Smooth muscle cell (in vitro differentiated cells): ENCODE results near the gene WRNIP1. TPM values are rescaled to one million over a fixed set of nuclear protein-coding genes. Genes with fewer than 3 reads are reported as not detected.

Experiments
- DNase-seq: peaks from one replicate; lab custom pipeline; 2025; ENCODE audit not compliant: unreplicated experiment; lab: John Stamatoyannopoulos, UW
- H2AFZ ChIP-seq: fragments of 200-600 bp; sonication (generic); 2 replicates; pipeline ENCODE4 v1.6.0; 2016; ENCODE audit warnings: antibody characterized with exemption, low read depth, mild to moderate bottlenecking
- H3F3A ChIP-seq: fragments of 200-600 bp; sonication (generic); 2 replicates; pipeline ENCODE4 v1.6.0; 2017; ENCODE audit warnings: antibody characterized with exemption, low read depth
- H3K27ac ChIP-seq: fragments of 200-600 bp; sonication (generic); 2 replicates; pipeline ENCODE4 v1.5.1; 2016; ENCODE audit warnings: low read depth, mild to moderate bottlenecking
- H3K27me3 ChIP-seq: fragments of 200-600 bp; sonication (generic); 2 replicates; pipeline ENCODE4 v1.6.1; 2016; ENCODE audit warnings: low read depth, mild to moderate bottlenecking
- H3K36me3 ChIP-seq: fragments of 200-600 bp; sonication (generic); 2 replicates; pipeline ENCODE4 v1.5.1; 2016; ENCODE audit warnings: low read depth
- H3K4me1 ChIP-seq: fragments of 200-600 bp; sonication (generic); 2 replicates; pipeline ENCODE4 v1.5.1; 2016; ENCODE audit warnings: low read depth
- H3K4me2 ChIP-seq: fragments of 200-600 bp; sonication (generic); 2 replicates; pipeline ENCODE4 v1.6.0; 2016; ENCODE audit warnings: mild to moderate bottlenecking
- H3K4me3 ChIP-seq: fragments of 200-600 bp; sonication (generic); 2 replicates; pipeline ENCODE4 v1.5.1; 2016; ENCODE audit warnings: mild to moderate bottlenecking
- H3K79me2 ChIP-seq: fragments of 200-600 bp; sonication (generic); 2 replicates; pipeline ENCODE4 v1.6.0; 2016; ENCODE audit warnings: low read depth, mild to moderate bottlenecking
- H3K9ac ChIP-seq: fragments of 200-600 bp; sonication (generic); 2 replicates; pipeline ENCODE4 v1.6.0; 2016; ENCODE audit warnings: low read depth
- H3K9me3 ChIP-seq: fragments of 200-600 bp; sonication (generic); replicated peaks from 2 replicates; pipeline ENCODE4 v1.5.1; 2016; ENCODE audit warnings: low read depth
- H4K20me1 ChIP-seq: fragments of 200-600 bp; sonication (generic); 2 replicates; pipeline ENCODE4 v1.6.0; 2016; ENCODE audit warnings: low read depth
- WGBS: methylation state at CpG from one replicate; pipeline ENCODE4 v1.1.7; 2016; ENCODE audit warnings: low lambda C conversion rate; 5-methylcytosine and 5-hydroxymethylcytosine counted together
- polyA plus RNA-seq: library from polyadenylated mRNA; unstranded; fragments of >200 nt; fragmentation: Nextera tagmentation; extraction: Ambion mirVana; gene quantifications from 2 replicates; pipeline ENCODE4 v1.2.1, GENCODE V29; 2016
- total RNA-seq: library from RNA; depleted of rRNA; stranded (reverse); fragments of >200 nt; gene quantifications from 2 replicates; pipeline ENCODE4 v1.2.3, GENCODE V29; 2014
- TF ChIP-seq, protein P1 (sequence below): fragments of 200-600 bp; sonication (generic); IDR thresholded peaks from 2 replicates; pipeline ENCODE4 v1.5.1; 2017; ENCODE audit warnings: borderline replicate concordance, mild to moderate bottlenecking, antibody characterized with exemption; ENCODE audit not compliant: insufficient read depth, poor library complexity, severe bottlenecking

WRNIP1 gene
- total and polyA plus RNA-seq, 2 experiments from 2014 or later: 20.0 to 29.6 TPM

DNA sequence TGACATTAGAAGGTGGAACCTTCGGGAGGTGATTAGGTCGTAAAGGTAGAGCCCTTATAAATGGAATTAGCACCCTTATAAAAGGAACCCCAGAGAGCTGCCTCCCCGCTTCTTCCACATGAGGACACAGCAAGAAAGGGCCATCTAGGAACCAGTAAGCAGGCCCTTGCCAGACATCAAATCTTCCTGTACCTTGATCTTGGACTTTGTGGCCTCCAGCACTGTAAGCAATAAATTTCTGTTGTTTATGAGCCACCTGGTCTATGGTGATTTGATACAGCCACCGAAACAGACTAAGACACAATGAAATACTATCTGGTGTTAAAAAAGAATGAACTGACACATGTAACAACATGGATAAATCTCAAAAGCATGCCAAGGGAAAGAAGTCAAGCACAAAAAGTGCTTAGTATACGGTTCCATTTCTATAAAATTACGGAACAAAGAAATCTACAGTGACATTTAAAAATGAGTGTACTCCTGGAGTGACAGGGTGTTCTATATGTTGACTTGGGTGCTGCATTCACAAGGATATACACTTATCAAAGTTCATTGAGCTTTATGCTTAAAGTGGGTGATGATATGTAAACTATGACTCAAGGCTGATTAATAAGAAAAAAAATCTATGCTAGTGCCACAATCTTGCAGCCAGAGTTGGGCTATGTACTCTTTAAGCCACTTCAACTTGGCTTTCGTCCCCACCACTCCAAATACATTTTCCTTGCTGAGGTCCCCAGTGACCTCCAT, 58.1 kb downstream of the WRNIP1 start:
- Histone ChIP-seq H3F3A (no peaks in the 10 kb centered on the region), H2AFZ (no peak overlapping the region), H3K27ac (no peak overlapping the region), H3K27me3 (no peaks in the 10 kb centered on the region), H4K20me1 (no peaks in the 10 kb centered on the region), H3K4me3 (no peak overlapping the region), H3K9me3 (no peaks in the 10 kb centered on the region), H3K4me2 (no peak overlapping the region), H3K79me2 (no peaks in the 10 kb centered on the region), H3K9ac (no peak overlapping the region), H3K4me1 (no peaks in the 10 kb centered on the region), H3K36me3 (no peaks in the 10 kb centered on the region)
- WGBS: 94% methylated on average over 7 of the region's 7 CpGs
- DNase-seq: no peak
- TF ChIP-seq, protein P1, sequence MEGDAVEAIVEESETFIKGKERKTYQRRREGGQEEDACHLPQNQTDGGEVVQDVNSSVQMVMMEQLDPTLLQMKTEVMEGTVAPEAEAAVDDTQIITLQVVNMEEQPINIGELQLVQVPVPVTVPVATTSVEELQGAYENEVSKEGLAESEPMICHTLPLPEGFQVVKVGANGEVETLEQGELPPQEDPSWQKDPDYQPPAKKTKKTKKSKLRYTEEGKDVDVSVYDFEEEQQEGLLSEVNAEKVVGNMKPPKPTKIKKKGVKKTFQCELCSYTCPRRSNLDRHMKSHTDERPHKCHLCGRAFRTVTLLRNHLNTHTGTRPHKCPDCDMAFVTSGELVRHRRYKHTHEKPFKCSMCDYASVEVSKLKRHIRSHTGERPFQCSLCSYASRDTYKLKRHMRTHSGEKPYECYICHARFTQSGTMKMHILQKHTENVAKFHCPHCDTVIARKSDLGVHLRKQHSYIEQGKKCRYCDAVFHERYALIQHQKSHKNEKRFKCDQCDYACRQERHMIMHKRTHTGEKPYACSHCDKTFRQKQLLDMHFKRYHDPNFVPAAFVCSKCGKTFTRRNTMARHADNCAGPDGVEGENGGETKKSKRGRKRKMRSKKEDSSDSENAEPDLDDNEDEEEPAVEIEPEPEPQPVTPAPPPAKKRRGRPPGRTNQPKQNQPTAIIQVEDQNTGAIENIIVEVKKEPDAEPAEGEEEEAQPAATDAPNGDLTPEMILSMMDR: no peak

- no peak for DNase-seq
- H3F3A ChIP-seq: no peaks in the 10 kb centered on the region
- no peak overlapping the region for H2AFZ ChIP-seq
- no peaks in the 10 kb centered on the region for H3K36me3 ChIP-seq
- no peak overlapping the region for H3K4me3 ChIP-seq
- H3K4me2 ChIP-seq: no peak overlapping the region
- H3K79me2 ChIP-seq: no peaks in the 10 kb centered on the region
- H3K4me1 ChIP-seq: no peaks in the 10 kb centered on the region
- 88% methylated on average over 2 of the region's 2 CpGs for WGBS
- no peaks in the 10 kb centered on the region for H4K20me1 ChIP-seq
- no peaks in the 10 kb centered on the region for H3K9me3 ChIP-seq
- no peaks in the 10 kb centered on the region for H3K27me3 ChIP-seq
- H3K9ac ChIP-seq: no peak overlapping the region
- no peak overlapping the region for H3K27ac ChIP-seq
- TF ChIP-seq, protein P1: no peak
These were observed 60.9 kb downstream of the WRNIP1 start for GRCh38 chr6:2826131-2826530.

DNA sequence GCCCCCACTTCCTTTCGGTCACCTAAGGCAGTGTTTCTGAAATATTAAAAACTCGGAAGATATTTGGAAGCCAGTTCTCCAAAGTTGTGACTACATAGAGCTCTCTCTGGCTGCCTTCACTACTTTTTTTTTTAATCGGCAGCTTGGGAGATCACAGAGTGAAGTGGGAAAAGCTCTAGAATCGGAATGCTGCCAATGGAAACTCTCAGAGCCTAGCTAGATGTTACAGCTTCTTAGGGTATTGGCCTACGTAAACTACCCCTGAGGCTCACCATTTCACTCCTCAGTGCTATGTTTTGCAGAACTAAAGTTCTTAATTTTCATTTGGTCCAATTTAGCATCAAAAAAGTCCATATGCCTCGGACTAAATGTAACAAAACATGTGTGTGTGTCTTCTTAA, 61.9 kb downstream of the WRNIP1 start:
- Histone ChIP-seq H2AFZ (no peak overlapping the region), H3K4me1 (no peaks in the 10 kb centered on the region), H3K27ac (no peak overlapping the region), H3K9me3 (no peaks in the 10 kb centered on the region), H3K4me2 (no peak overlapping the region), H3K27me3 (no peaks in the 10 kb centered on the region), H3F3A (no peaks in the 10 kb centered on the region), H3K36me3 (no peaks in the 10 kb centered on the region), H4K20me1 (no peaks in the 10 kb centered on the region), H3K79me2 (no peaks in the 10 kb centered on the region), H3K4me3 (no peak overlapping the region), H3K9ac (no peak overlapping the region)
- DNase-seq: no peak
- TF ChIP-seq, protein P1: no peak
- 88% methylated on average over 6 of the region's 6 CpGs for whole genome bisulfite sequencing

DNA sequence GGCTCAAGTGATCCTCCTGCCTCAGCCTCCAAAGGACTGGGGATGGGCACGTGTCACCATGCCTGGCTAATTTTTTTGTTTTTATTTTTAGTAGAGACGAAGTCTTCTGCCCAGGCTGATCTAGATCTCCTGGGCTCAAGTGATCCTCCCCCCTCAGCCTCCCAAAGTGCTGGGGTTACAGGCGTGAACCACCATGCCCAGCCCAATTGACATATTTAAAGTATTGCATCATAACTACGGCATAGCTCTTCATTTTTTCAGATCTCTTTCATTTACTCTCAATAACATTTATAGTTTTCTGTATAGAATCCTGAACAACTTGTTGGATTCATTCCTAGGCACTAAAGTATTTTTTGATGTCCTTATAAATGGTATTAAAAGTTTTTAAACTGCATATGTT, 63.4 kb downstream of the WRNIP1 start:
- no peak overlapping the region for H3K27ac ChIP-seq
- 78% methylated on average over 4 of the region's 4 CpGs for WGBS
- no peaks in the 10 kb centered on the region for H3K27me3 ChIP-seq

More for the DNA sequence above, 63.4 kb downstream of the WRNIP1 start:
- no peak overlapping the region for H3K9ac ChIP-seq
- TF ChIP-seq, protein P1: no peak
- H3K36me3 ChIP-seq: no peaks in the 10 kb centered on the region
- no peaks in the 10 kb centered on the region for H3K79me2 ChIP-seq
- H3K9me3 ChIP-seq: no peaks in the 10 kb centered on the region
- H3K4me3 ChIP-seq: no peak overlapping the region
- no peaks in the 10 kb centered on the region for H3K4me1 ChIP-seq
- no peak for DNase-seq
- no peaks in the 10 kb centered on the region for H3F3A ChIP-seq
- no peak overlapping the region for H3K4me2 ChIP-seq
- no peak overlapping the region for H2AFZ ChIP-seq
- H4K20me1 ChIP-seq: no peaks in the 10 kb centered on the region
